Esophagus squamous epithelium (tissue), 4 donors: ENCODE data around the gene LRRC63.

Source experiments
- POLR2A ChIP-seq, 4 donors: fragments of 450-650 bp; IDR thresholded peaks; one replicate each; pipeline ENCODE4 v1.6.1; 2017; ENCODE audit warnings: antibody characterized with exemption in 4 of 4, mild to moderate bottlenecking in 4 of 4, moderate library complexity in 3 of 4
- TF ChIP-seq, protein P1 (sequence below), 6 experiments: fragments of 450-650 bp in 4 of 6; fragments of 200-600 bp in 2 of 6; sonication (generic) in 2 of 6; IDR thresholded peaks; one replicate each; pipeline ENCODE4 v1.5.1; 2016 to 2019; ENCODE audit warnings: antibody characterized with exemption in 6 of 6, mild to moderate bottlenecking in 4 of 6, moderate library complexity in 4 of 6

GRCh38 chr13:46181377-46181839 lies 30.3 kb upstream of the LRRC63 start:
- TF ChIP-seq, protein P1, sequence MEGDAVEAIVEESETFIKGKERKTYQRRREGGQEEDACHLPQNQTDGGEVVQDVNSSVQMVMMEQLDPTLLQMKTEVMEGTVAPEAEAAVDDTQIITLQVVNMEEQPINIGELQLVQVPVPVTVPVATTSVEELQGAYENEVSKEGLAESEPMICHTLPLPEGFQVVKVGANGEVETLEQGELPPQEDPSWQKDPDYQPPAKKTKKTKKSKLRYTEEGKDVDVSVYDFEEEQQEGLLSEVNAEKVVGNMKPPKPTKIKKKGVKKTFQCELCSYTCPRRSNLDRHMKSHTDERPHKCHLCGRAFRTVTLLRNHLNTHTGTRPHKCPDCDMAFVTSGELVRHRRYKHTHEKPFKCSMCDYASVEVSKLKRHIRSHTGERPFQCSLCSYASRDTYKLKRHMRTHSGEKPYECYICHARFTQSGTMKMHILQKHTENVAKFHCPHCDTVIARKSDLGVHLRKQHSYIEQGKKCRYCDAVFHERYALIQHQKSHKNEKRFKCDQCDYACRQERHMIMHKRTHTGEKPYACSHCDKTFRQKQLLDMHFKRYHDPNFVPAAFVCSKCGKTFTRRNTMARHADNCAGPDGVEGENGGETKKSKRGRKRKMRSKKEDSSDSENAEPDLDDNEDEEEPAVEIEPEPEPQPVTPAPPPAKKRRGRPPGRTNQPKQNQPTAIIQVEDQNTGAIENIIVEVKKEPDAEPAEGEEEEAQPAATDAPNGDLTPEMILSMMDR (IDR thresholded peaks at IDR 0.05), result no peak
- TF ChIP-seq POLR2A (IDR thresholded peaks at IDR 0.05), result no peak
